Measurements from ENCODE around the gene APOL4. TPM values are rescaled to one million over a fixed set of nuclear protein-coding genes. Genes with fewer than 3 reads are reported as not detected.
A peak's percentile ranks its signal among the peaks of the same experiment; 100 is the strongest.
"Not testable (repeated sequence)": the region's sequence is repeated elsewhere in the genome, so short reads cannot be mapped to it uniquely, and the experiment has no call there.

APOL4 gene
- total and polyA plus RNA-seq, 4 donors, result 5.9 to 15.9 (median 9.1) TPM

- no peak overlapping the region for H3K27ac ChIP-seq (ENCODE audit: low read depth in 1 of 2, low read length in 1 of 2)
- H3K27me3 ChIP-seq (ENCODE audit: control insufficient read depth in 3 of 3, insufficient read depth in 3 of 3, low read length in 2 of 3), result no peaks in the 10 kb centered on the region
- H3K9me3 ChIP-seq (ENCODE audit: control insufficient read depth in 4 of 4, insufficient read depth in 3 of 4, low read length in 3 of 4), result no peaks in the 10 kb centered on the region
- H3K9ac ChIP-seq (ENCODE audit: insufficient read depth in 1 of 2, low read length in 2 of 2), result no peak overlapping the region
- peaks cover 0 to 15% (median 7%) of the 10 kb centered on the region in 5 donors for H3K4me1 ChIP-seq (ENCODE audit: control insufficient read depth in 5 of 5, insufficient read depth in 5 of 5, low read length in 5 of 5)
- no peak overlapping the region for H3K4me3 ChIP-seq
- TF ChIP-seq CTCF (IDR thresholded peaks at IDR 0.05; ENCODE audit: control extremely low read depth, extremely low read depth), result no peak
- no peak for ATAC-seq (ENCODE audit: insufficient read depth, low FRiP score)
- WGBS, 2 donors, result 63 to 74% methylated on average over 8 of the region's 8 CpGs
- no peaks in the 10 kb centered on the region for H3K36me3 ChIP-seq (ENCODE audit: control insufficient read depth in 4 of 4, insufficient read depth in 4 of 4, low read length in 4 of 4)
- no peak for DNase-seq
These were observed 2.5 kb upstream of the APOL4 start for GRCh38 chr22:36204001-36204631.

- H3K4me3 ChIP-seq; H3K9me3 ChIP-seq (ENCODE audit: control insufficient read depth in 4 of 4, insufficient read depth in 3 of 4, low read length in 3 of 4); H3K36me3 ChIP-seq (ENCODE audit: control insufficient read depth in 4 of 4, insufficient read depth in 4 of 4, low read length in 4 of 4); DNase-seq; ATAC-seq (ENCODE audit: insufficient read depth, low FRiP score); H3K9ac ChIP-seq (ENCODE audit: insufficient read depth in 1 of 2, low read length in 2 of 2); H3K27ac ChIP-seq (ENCODE audit: low read depth in 1 of 2, low read length in 1 of 2); H3K27me3 ChIP-seq (ENCODE audit: control insufficient read depth in 3 of 3, insufficient read depth in 3 of 3, low read length in 2 of 3): not testable (repeated sequence)
- 62 to 77% methylated on average over 7 of the region's 7 CpGs for WGBS, 2 donors
- H3K4me1 ChIP-seq (ENCODE audit: control insufficient read depth in 5 of 5, insufficient read depth in 5 of 5, low read length in 5 of 5), result peaks cover 0 to 15% (median 7%) of the 10 kb centered on the region in 5 donors
These were observed 1.8 kb upstream of the APOL4 start for GRCh38 chr22:36203441-36203840.

GRCh38 chr22:36202906-36203305 lies 1.3 kb upstream of the APOL4 start:
- H3K9me3 ChIP-seq (ENCODE audit: control insufficient read depth in 4 of 4, insufficient read depth in 3 of 4, low read length in 3 of 4); H3K27me3 ChIP-seq (ENCODE audit: control insufficient read depth in 3 of 3, insufficient read depth in 3 of 3, low read length in 2 of 3); ATAC-seq (ENCODE audit: insufficient read depth, low FRiP score); H3K4me3 ChIP-seq; H3K36me3 ChIP-seq (ENCODE audit: control insufficient read depth in 4 of 4, insufficient read depth in 4 of 4, low read length in 4 of 4): not testable (repeated sequence)
- 40 to 50% methylated on average over 8 of the region's 8 CpGs for WGBS, 2 donors
- H3K27ac ChIP-seq (ENCODE audit: low read depth in 1 of 2, low read length in 1 of 2), result peak overlapping the region in 1 of 2 donors; percentile 24
- peak overlapping the region in 1 of 2 donors; percentile 55 for H3K9ac ChIP-seq (ENCODE audit: insufficient read depth in 1 of 2, low read length in 2 of 2)
- peaks cover 0 to 20% (median 7%) of the 10 kb centered on the region in 5 donors for H3K4me1 ChIP-seq (ENCODE audit: control insufficient read depth in 5 of 5, insufficient read depth in 5 of 5, low read length in 5 of 5)
- DNase-seq, result peak; percentile 61 to 78 (median 67)

- H3K9ac ChIP-seq (ENCODE audit: insufficient read depth in 1 of 2, low read length in 2 of 2); H3K36me3 ChIP-seq (ENCODE audit: control insufficient read depth in 4 of 4, insufficient read depth in 4 of 4, low read length in 4 of 4); DNase-seq; H3K27me3 ChIP-seq (ENCODE audit: control insufficient read depth in 3 of 3, insufficient read depth in 3 of 3, low read length in 2 of 3); H3K4me3 ChIP-seq; H3K9me3 ChIP-seq (ENCODE audit: control insufficient read depth in 4 of 4, insufficient read depth in 3 of 4, low read length in 3 of 4); ATAC-seq (ENCODE audit: insufficient read depth, low FRiP score): not testable (repeated sequence)
- Histone ChIP-seq H3K4me1 (ENCODE audit: control insufficient read depth in 5 of 5, insufficient read depth in 5 of 5, low read length in 5 of 5) (peaks cover 7 to 35% (median 14%) of the 10 kb centered on the region in 5 donors), H3K27ac (ENCODE audit: low read depth in 1 of 2, low read length in 1 of 2) (peak overlapping the region; percentile 37 to 83)
- whole genome bisulfite sequencing, 2 donors, result 63 to 92% methylated on average over 1 of the region's 5 CpGs
These were observed 584 bp downstream of the APOL4 start for GRCh38 chr22:36201025-36201424.

GRCh38 chr22:36199001-36199551 lies 2.5 kb downstream of the APOL4 start:
- Histone ChIP-seq H3K27ac (ENCODE audit: low read depth in 1 of 2, low read length in 1 of 2) (no peak overlapping the region), H3K9ac (ENCODE audit: insufficient read depth in 1 of 2, low read length in 2 of 2) (no peak overlapping the region), H3K4me1 (ENCODE audit: control insufficient read depth in 5 of 5, insufficient read depth in 5 of 5, low read length in 5 of 5) (peaks cover 7 to 35% (median 14%) of the 10 kb centered on the region in 5 donors), H3K36me3 (ENCODE audit: control insufficient read depth in 4 of 4, insufficient read depth in 4 of 4, low read length in 4 of 4) (no peaks in the 10 kb centered on the region), H3K9me3 (ENCODE audit: control insufficient read depth in 4 of 4, insufficient read depth in 3 of 4, low read length in 3 of 4) (no peaks in the 10 kb centered on the region), H3K27me3 (ENCODE audit: control insufficient read depth in 3 of 3, insufficient read depth in 3 of 3, low read length in 2 of 3) (no peaks in the 10 kb centered on the region), H3K4me3 (no peak overlapping the region)
- WGBS, 2 donors, result 75 to 86% methylated on average over 5 of the region's 5 CpGs
- DNase-seq, result no peak
- no peak for TF ChIP-seq CTCF (IDR thresholded peaks at IDR 0.05; ENCODE audit: control extremely low read depth, extremely low read depth)
- no peak for ATAC-seq (ENCODE audit: insufficient read depth, low FRiP score)
